Neural cell (in vitro differentiated cells): ENCODE data around the gene HOXA2. TPM values are rescaled to one million over a fixed set of nuclear protein-coding genes. Genes with fewer than 3 reads are reported as not detected.

Experiments used
- H2AFZ ChIP-seq: fragments of 200-600, 300-800 bp; sonication (generic), shearing (Covaris generic); 2 replicates; pipeline ENCODE4 v1.6.0; 2014; ENCODE audit warnings: low read depth, mild to moderate bottlenecking, antibody characterized with exemption, low read length, moderate library complexity
- H3F3A ChIP-seq: fragments of 200-600 bp; shearing (Covaris generic); 2 replicates; pipeline ENCODE4 v1.6.1; 2016; ENCODE audit warnings: mild to moderate bottlenecking, moderate library complexity, mixed read lengths, antibody characterized with exemption, low read length; ENCODE audit not compliant: insufficient read depth, poor library complexity, severe bottlenecking
- H3K27ac ChIP-seq: fragments of 200-600, 300-800 bp; sonication (generic), shearing (Covaris generic); 2 replicates; pipeline ENCODE4 v1.5.1; 2014; ENCODE audit warnings: mild to moderate bottlenecking, low read length, moderate library complexity
- H3K27me3 ChIP-seq: fragments of 300-800, 200-600 bp; sonication (generic), shearing (Covaris generic); 2 replicates; pipeline ENCODE4 v1.6.0; 2014; ENCODE audit warnings: mild to moderate bottlenecking, low read depth, low read length, moderate library complexity; ENCODE audit not compliant: insufficient read depth
- H3K36me3 ChIP-seq: fragments of 300-800, 200-600 bp; sonication (generic), shearing (Covaris generic); 2 replicates; pipeline ENCODE4 v1.5.1; 2014; ENCODE audit warnings: mild to moderate bottlenecking, antibody characterized with exemption, low read length, moderate library complexity; ENCODE audit not compliant: insufficient read depth
- H3K4me2 ChIP-seq: fragments of 300-800, 200-600 bp; sonication (generic), shearing (Covaris generic); 2 replicates; pipeline ENCODE4 v1.6.0; 2014; ENCODE audit warnings: mild to moderate bottlenecking, low read length
- H3K4me3 ChIP-seq: fragments of 300-800, 200-600 bp; sonication (generic), shearing (Covaris generic); 2 replicates; pipeline ENCODE4 v1.5.1; 2014; ENCODE audit warnings: mild to moderate bottlenecking, low read length, moderate library complexity
- H3K79me2 ChIP-seq: fragments of 200-600 bp; shearing (Covaris generic); replicated peaks from 2 replicates; pipeline ENCODE4 v1.6.0; 2014; ENCODE audit warnings: mild to moderate bottlenecking, low read length, moderate library complexity; ENCODE audit not compliant: insufficient read depth
- H3K9ac ChIP-seq: fragments of 300-800, 200-600 bp; sonication (generic), shearing (Covaris generic); 2 replicates; pipeline ENCODE4 v1.6.1; 2016; ENCODE audit warnings: mild to moderate bottlenecking, low read length, mixed read lengths
- H3K9me2 ChIP-seq: fragments of 200-600 bp; shearing (Covaris generic); 2 replicates; pipeline ENCODE4 v1.6.1; 2016; ENCODE audit warnings: mild to moderate bottlenecking, low read length, mixed read lengths; ENCODE audit not compliant: insufficient read depth
- H3K9me3 ChIP-seq: fragments of 200-600, 300-800 bp; sonication (generic), shearing (Covaris generic); 2 replicates; pipeline ENCODE4 v1.6.1; 2016; ENCODE audit warnings: mild to moderate bottlenecking, mixed run types, low read length, moderate library complexity, mixed read lengths
- H4K20me1 ChIP-seq: fragments of 200-600 bp; shearing (Covaris generic); 2 replicates; pipeline ENCODE4 v1.6.1; 2016; ENCODE audit warnings: mild to moderate bottlenecking, mixed run types; ENCODE audit not compliant: insufficient read depth
- EP300 ChIP-seq: fragments of 450-650 bp; conservative IDR thresholded peaks from 2 replicates; pipeline ENCODE4 v1.6.1; 2014; ENCODE audit warnings: antibody characterized with exemption, mild to moderate bottlenecking, moderate library complexity; ENCODE audit not compliant: poor library complexity, severe bottlenecking
- EZH2 ChIP-seq: fragments of 200-600, 300-800 bp; shearing (Covaris generic), sonication (generic); IDR thresholded peaks from 2 replicates; pipeline ENCODE4 v1.6.1; 2014; ENCODE audit warnings: antibody characterized with exemption, low read length, borderline replicate concordance, mild to moderate bottlenecking; ENCODE audit not compliant: insufficient read depth, poor library complexity, severe bottlenecking
- MXI1 ChIP-seq: fragments of 450-650 bp; conservative IDR thresholded peaks from 2 replicates; pipeline ENCODE4 v1.6.1; 2014; ENCODE audit warnings: antibody characterized with exemption, mild to moderate bottlenecking; ENCODE audit not compliant: poor library complexity, severe bottlenecking
- POLR2AphosphoS5 ChIP-seq: IDR thresholded peaks from 2 replicates; pipeline ENCODE4 v1.6.1; 2012
- RAD21 ChIP-seq: fragments of 450-650 bp; conservative IDR thresholded peaks from 2 replicates; pipeline ENCODE4 v1.6.1; 2014; ENCODE audit warnings: antibody characterized with exemption, mild to moderate bottlenecking, moderate library complexity
- SMC3 ChIP-seq: fragments of 450-650 bp; conservative IDR thresholded peaks from 2 replicates; pipeline ENCODE4 v1.6.1; 2014; ENCODE audit warnings: antibody characterized with exemption, mild to moderate bottlenecking, moderate library complexity; ENCODE audit not compliant: poor library complexity
- TAF1 ChIP-seq: IDR thresholded peaks from 2 replicates; pipeline ENCODE4 v1.6.1; 2012; ENCODE audit warnings: low read depth
- polyA plus RNA-seq: library from polyadenylated mRNA; depleted of rRNA; stranded (reverse); fragments of >200 nt; gene quantifications from 2 replicates; pipeline ENCODE4 v1.2.3, GENCODE V29; 2014
- TF ChIP-seq, protein P1 (sequence below): IDR thresholded peaks from 2 replicates; pipeline ENCODE4 v1.6.1; 2012; ENCODE audit warnings: borderline replicate concordance
- TF ChIP-seq, protein P2 (sequence below): fragments of 450-650 bp; IDR thresholded peaks from 2 replicates; pipeline ENCODE4 v1.5.1; 2014; ENCODE audit warnings: antibody characterized with exemption, mild to moderate bottlenecking, moderate library complexity; ENCODE audit not compliant: poor library complexity, severe bottlenecking

The HOXA2 gene
- polyA plus RNA-seq, 1 donor from 2014 or later, result not detected

DNA sequence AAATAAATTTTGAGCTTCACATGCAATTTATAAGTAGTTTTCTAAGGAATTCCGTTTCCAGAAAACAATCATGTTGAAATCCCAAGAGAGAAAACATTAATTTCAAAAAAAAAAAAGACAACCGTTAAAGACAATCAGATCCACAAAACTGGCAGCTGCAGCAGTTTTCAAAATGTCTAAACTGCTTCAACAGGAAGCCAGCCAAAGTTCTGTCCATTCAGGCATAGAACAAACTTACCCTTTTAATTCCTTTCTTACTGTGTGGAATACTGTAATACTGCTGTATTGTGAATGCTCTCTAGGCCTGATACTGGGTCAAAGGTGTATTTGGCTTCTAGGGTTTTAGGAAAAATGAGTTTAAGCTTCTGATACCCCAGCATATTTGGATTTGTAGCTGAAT lies 38.3 kb downstream of the HOXA2 start:
- Histone ChIP-seq H3K27ac (no peak overlapping the region), H3K9ac (no peak overlapping the region), H3K36me3 (no peaks in the 10 kb centered on the region), H3K79me2 (no peaks in the 10 kb centered on the region), H3K27me3 (no peaks in the 10 kb centered on the region), H4K20me1 (no peaks in the 10 kb centered on the region), H3F3A (no peaks in the 10 kb centered on the region), H2AFZ (no peak overlapping the region), H3K4me3 (no peak overlapping the region), H3K9me3 (no peaks in the 10 kb centered on the region), H3K9me2 (no peaks in the 10 kb centered on the region), H3K4me2 (no peak overlapping the region)
- TF ChIP-seq TAF1, result no peak
- TF ChIP-seq SMC3, result no peak
- TF ChIP-seq, protein P1, sequence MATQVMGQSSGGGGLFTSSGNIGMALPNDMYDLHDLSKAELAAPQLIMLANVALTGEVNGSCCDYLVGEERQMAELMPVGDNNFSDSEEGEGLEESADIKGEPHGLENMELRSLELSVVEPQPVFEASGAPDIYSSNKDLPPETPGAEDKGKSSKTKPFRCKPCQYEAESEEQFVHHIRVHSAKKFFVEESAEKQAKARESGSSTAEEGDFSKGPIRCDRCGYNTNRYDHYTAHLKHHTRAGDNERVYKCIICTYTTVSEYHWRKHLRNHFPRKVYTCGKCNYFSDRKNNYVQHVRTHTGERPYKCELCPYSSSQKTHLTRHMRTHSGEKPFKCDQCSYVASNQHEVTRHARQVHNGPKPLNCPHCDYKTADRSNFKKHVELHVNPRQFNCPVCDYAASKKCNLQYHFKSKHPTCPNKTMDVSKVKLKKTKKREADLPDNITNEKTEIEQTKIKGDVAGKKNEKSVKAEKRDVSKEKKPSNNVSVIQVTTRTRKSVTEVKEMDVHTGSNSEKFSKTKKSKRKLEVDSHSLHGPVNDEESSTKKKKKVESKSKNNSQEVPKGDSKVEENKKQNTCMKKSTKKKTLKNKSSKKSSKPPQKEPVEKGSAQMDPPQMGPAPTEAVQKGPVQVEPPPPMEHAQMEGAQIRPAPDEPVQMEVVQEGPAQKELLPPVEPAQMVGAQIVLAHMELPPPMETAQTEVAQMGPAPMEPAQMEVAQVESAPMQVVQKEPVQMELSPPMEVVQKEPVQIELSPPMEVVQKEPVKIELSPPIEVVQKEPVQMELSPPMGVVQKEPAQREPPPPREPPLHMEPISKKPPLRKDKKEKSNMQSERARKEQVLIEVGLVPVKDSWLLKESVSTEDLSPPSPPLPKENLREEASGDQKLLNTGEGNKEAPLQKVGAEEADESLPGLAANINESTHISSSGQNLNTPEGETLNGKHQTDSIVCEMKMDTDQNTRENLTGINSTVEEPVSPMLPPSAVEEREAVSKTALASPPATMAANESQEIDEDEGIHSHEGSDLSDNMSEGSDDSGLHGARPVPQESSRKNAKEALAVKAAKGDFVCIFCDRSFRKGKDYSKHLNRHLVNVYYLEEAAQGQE, result no peak
- no peak for TF ChIP-seq POLR2AphosphoS5
- no peak for TF ChIP-seq EP300
- no peak for TF ChIP-seq EZH2
- TF ChIP-seq, protein P2, sequence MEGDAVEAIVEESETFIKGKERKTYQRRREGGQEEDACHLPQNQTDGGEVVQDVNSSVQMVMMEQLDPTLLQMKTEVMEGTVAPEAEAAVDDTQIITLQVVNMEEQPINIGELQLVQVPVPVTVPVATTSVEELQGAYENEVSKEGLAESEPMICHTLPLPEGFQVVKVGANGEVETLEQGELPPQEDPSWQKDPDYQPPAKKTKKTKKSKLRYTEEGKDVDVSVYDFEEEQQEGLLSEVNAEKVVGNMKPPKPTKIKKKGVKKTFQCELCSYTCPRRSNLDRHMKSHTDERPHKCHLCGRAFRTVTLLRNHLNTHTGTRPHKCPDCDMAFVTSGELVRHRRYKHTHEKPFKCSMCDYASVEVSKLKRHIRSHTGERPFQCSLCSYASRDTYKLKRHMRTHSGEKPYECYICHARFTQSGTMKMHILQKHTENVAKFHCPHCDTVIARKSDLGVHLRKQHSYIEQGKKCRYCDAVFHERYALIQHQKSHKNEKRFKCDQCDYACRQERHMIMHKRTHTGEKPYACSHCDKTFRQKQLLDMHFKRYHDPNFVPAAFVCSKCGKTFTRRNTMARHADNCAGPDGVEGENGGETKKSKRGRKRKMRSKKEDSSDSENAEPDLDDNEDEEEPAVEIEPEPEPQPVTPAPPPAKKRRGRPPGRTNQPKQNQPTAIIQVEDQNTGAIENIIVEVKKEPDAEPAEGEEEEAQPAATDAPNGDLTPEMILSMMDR, result no peak
- no peak for TF ChIP-seq RAD21
- no peak for TF ChIP-seq MXI1

DNA sequence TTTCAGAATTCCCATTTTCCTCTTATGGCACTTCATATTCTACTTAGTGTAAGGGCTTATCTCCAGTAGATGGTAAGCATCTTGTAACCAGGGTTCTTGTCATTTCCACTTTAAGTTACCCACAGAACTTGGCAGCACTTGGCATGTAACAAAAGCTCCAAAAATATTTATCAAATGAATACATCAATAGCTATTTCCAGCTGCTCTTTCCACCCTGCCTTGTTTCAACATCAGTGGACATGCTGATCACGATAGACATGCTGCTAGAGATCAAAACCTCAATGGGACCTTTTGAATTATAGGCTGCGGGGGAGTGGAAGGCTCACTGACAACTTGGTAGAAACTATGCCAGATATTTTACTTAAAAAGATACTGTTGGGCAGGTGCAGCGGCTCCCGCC lies 39.5 kb downstream of the HOXA2 start:
- Histone ChIP-seq H4K20me1 (no peaks in the 10 kb centered on the region), H3K27me3 (no peaks in the 10 kb centered on the region), H3K79me2 (no peaks in the 10 kb centered on the region), H3K27ac (no peak overlapping the region), H3K9ac (no peak overlapping the region), H3F3A (no peaks in the 10 kb centered on the region), H3K4me2 (no peak overlapping the region), H3K4me3 (no peak overlapping the region), H3K9me2 (no peaks in the 10 kb centered on the region), H2AFZ (no peak overlapping the region), H3K36me3 (no peaks in the 10 kb centered on the region), H3K9me3 (no peaks in the 10 kb centered on the region)
- no peak for TF ChIP-seq RAD21
- TF ChIP-seq SMC3, result no peak
- TF ChIP-seq TAF1, result no peak
- no peak for TF ChIP-seq POLR2AphosphoS5
- TF ChIP-seq, protein P1, result no peak
- no peak for TF ChIP-seq EZH2
- no peak for TF ChIP-seq MXI1
- TF ChIP-seq EP300, result no peak
- TF ChIP-seq, protein P2, result no peak
